OCI-LY7 (cell line): ENCODE results near the gene SLC38A9. TPM values are rescaled to one million over a fixed set of nuclear protein-coding genes. Genes with fewer than 3 reads are reported as not detected.

Experiments
- BruUV-seq: library from RNA; stranded (reverse); fragments of 400-500 nt; replicated peaks from 2 replicates; lab custom pipeline; 2021; lab: Mats Ljungman, UMichigan
- CTCF ChIA-PET: fragments of 300-600 bp; sonication (Branson Sonifier 250); formaldehyde crosslinking; loops from one replicate; lab custom pipeline; 2022; ENCODE audit warnings: antibody characterized with exemption; ENCODE audit not compliant: unreplicated experiment; lab: Charles Lee
- POLR2A ChIA-PET: fragments of 300-600 bp; sonication (Branson Sonifier 250); formaldehyde crosslinking; loops from one replicate; lab custom pipeline; 2022; ENCODE audit warnings: antibody characterized with exemption; lab: Charles Lee
- DNase-seq: peaks from one replicate; pipeline ENCODE4 v3.0.0-alpha.2; 2015; ENCODE audit warnings: low spot score
- H2AFZ ChIP-seq: fragments of 200-600 bp; sonication (generic), shearing (Covaris generic); 2 replicates; pipeline ENCODE4 v1.6.1; 2014; ENCODE audit warnings: mild to moderate bottlenecking, antibody characterized with exemption, low read length, moderate library complexity
- H3K27ac ChIP-seq: fragments of 200-600 bp; sonication (generic); 2 replicates; pipeline ENCODE4 v1.5.1; 2014; ENCODE audit warnings: mixed run types, low read depth, mild to moderate bottlenecking, moderate library complexity, low read length, inconsistent platforms; ENCODE audit not compliant: poor library complexity, severe bottlenecking
- H3K36me3 ChIP-seq: fragments of 200-600 bp; sonication (generic); 2 replicates; pipeline ENCODE4 v1.6.1; 2014; ENCODE audit warnings: mild to moderate bottlenecking, antibody characterized with exemption, low read length, moderate library complexity, mixed read lengths; ENCODE audit not compliant: insufficient read depth
- H3K4me1 ChIP-seq: fragments of 200-600 bp; sonication (generic); 2 replicates; pipeline ENCODE4 v1.5.1; 2014; ENCODE audit warnings: mild to moderate bottlenecking, low read length; ENCODE audit not compliant: insufficient read depth, poor library complexity, severe bottlenecking
- H3K4me2 ChIP-seq: fragments of 200-600 bp; sonication (generic); 2 replicates; pipeline ENCODE4 v1.6.1; 2014; ENCODE audit warnings: mild to moderate bottlenecking, low read length
- H3K4me3 ChIP-seq: fragments of 200-600 bp; sonication (generic); 2 replicates; pipeline ENCODE4 v1.5.1; 2014; ENCODE audit warnings: mild to moderate bottlenecking, low read depth, low read length; ENCODE audit not compliant: poor library complexity, severe bottlenecking
- H3K79me2 ChIP-seq: fragments of 200-600 bp; sonication (generic); 2 replicates; pipeline ENCODE4 v1.6.1; 2016; ENCODE audit warnings: low read depth, mild to moderate bottlenecking, low read length, moderate library complexity, mixed read lengths; ENCODE audit not compliant: insufficient read depth
- H3K9me2 ChIP-seq: fragments of 200-600 bp; sonication (generic); 2 replicates; pipeline ENCODE4 v1.6.1; 2016; ENCODE audit warnings: mild to moderate bottlenecking, low read length, mixed read lengths; ENCODE audit not compliant: insufficient read depth
- H3K9me3 ChIP-seq: fragments of 200-600 bp; sonication (generic); 2 replicates; pipeline ENCODE4 v1.6.1; 2014; ENCODE audit warnings: mild to moderate bottlenecking, mixed run types, low read length, mixed read lengths
- H4K20me1 ChIP-seq: fragments of 200-600 bp; sonication (generic); 2 replicates; pipeline ENCODE4 v1.6.1; 2014; ENCODE audit warnings: mild to moderate bottlenecking, antibody characterized with exemption, low read length, moderate library complexity, mixed read lengths; ENCODE audit not compliant: insufficient read depth
- CTCF ChIP-seq: fragments of 200-600 bp; sonication (generic); conservative IDR thresholded peaks from 2 replicates; pipeline ENCODE4 v1.5.1; 2014; ENCODE audit warnings: mild to moderate bottlenecking, antibody characterized with exemption, low read length, moderate library complexity, mixed read lengths
- EZH2phosphoT487 ChIP-seq: fragments of 200-600 bp; sonication (generic); IDR thresholded peaks from 2 replicates; pipeline ENCODE4 v1.6.1; 2018; ENCODE audit warnings: low read depth, borderline replicate concordance, mild to moderate bottlenecking, mixed run types, antibody characterized with exemption, low read length, moderate library complexity, mixed read lengths
- intact Hi-C: fragments of 100-400 bp; cut with micrococcal nuclease; formaldehyde crosslinking; loops from one replicate; pipeline ENCODE4 v1.10.0; 2022; ENCODE audit not compliant: unreplicated experiment
- total RNA-seq, 2 experiments: library from RNA; depleted of rRNA in 1 of 2; stranded (reverse); fragments of >200 nt in 1 of 2; shearing (Covaris generic) in 1 of 2; gene quantifications; 2 replicates each; pipeline ENCODE4 v1.2.3, GENCODE V29; 2014 to 2022

The SLC38A9 gene
- total RNA-seq, 2 experiments from 2014 or later = 20.1 to 27.7 TPM

- no TSS peak for BruUV-seq
- Histone ChIP-seq H3K4me1 (no peaks in the 10 kb centered on the region), H3K9me3 (no peaks in the 10 kb centered on the region), H3K4me2 (no peak overlapping the region), H3K27ac (no peak overlapping the region), H3K79me2 (no peaks in the 10 kb centered on the region), H3K4me3 (no peak overlapping the region), H4K20me1 (no peaks in the 10 kb centered on the region), H3K36me3 (no peaks in the 10 kb centered on the region), H3K9me2 (no peaks in the 10 kb centered on the region), H2AFZ (no peak overlapping the region)
- ChIA-PET CTCF (no interaction called here), POLR2A (no interaction called here)
- intact Hi-C loops = no loop called here
- TF ChIP-seq CTCF (no peak), EZH2phosphoT487 (no peak)
- DNase-seq = no peak
Observed at GRCh38 chr5:55750063-55750462, 37.9 kb upstream of the SLC38A9 start.

- Histone ChIP-seq H3K9me2 (no peaks in the 10 kb centered on the region), H3K4me2 (no peak overlapping the region), H3K4me3 (no peak overlapping the region), H4K20me1 (no peaks in the 10 kb centered on the region), H2AFZ (no peak overlapping the region), H3K9me3 (no peaks in the 10 kb centered on the region), H3K79me2 (no peaks in the 10 kb centered on the region), H3K4me1 (no peaks in the 10 kb centered on the region), H3K27ac (no peak overlapping the region), H3K36me3 (no peaks in the 10 kb centered on the region)
- CTCF ChIA-PET = no interaction called here
- POLR2A ChIA-PET = interaction anchor here (0.6 to 0.7 kb wide), 3 partner anchors 51 to 476 kb away, joined by 3 to 4 read pairs (median 3); no protein-coding TSS in a partner anchor
- TF ChIP-seq CTCF (no peak), EZH2phosphoT487 (no peak)
- intact Hi-C loops = no loop called here
- no peak for DNase-seq
- no TSS peak for BruUV-seq
Observed at GRCh38 chr5:55749387-55749786, 37.3 kb upstream of the SLC38A9 start.

GRCh38 chr5:55747778-55748318, 35.7 kb upstream of the SLC38A9 start:
- Histone ChIP-seq H3K4me3 (no peak overlapping the region), H3K4me1 (no peaks in the 10 kb centered on the region), H4K20me1 (no peaks in the 10 kb centered on the region), H3K79me2 (no peaks in the 10 kb centered on the region), H3K9me3 (no peaks in the 10 kb centered on the region), H3K9me2 (no peaks in the 10 kb centered on the region), H3K36me3 (no peaks in the 10 kb centered on the region), H3K4me2 (no peak overlapping the region), H2AFZ (no peak overlapping the region), H3K27ac (no peak overlapping the region)
- DNase-seq = no peak
- POLR2A ChIA-PET = interaction anchor here (0.8 kb wide), 1 partner anchor 17 kb away, joined by 3 read pairs; no protein-coding TSS in a partner anchor
- intact Hi-C loops = no loop called here
- BruUV-seq = no TSS peak
- CTCF ChIA-PET = no interaction called here
- TF ChIP-seq CTCF (no peak), EZH2phosphoT487 (no peak)
